SHP77 (cell line): Measurements from ENCODE around the gene CHD9.

Experiments
- DNase-seq, 2 experiments: peaks; one replicate each; lab custom pipeline; 2025; lab: John Stamatoyannopoulos, UW

CHD9 gene

DNA sequence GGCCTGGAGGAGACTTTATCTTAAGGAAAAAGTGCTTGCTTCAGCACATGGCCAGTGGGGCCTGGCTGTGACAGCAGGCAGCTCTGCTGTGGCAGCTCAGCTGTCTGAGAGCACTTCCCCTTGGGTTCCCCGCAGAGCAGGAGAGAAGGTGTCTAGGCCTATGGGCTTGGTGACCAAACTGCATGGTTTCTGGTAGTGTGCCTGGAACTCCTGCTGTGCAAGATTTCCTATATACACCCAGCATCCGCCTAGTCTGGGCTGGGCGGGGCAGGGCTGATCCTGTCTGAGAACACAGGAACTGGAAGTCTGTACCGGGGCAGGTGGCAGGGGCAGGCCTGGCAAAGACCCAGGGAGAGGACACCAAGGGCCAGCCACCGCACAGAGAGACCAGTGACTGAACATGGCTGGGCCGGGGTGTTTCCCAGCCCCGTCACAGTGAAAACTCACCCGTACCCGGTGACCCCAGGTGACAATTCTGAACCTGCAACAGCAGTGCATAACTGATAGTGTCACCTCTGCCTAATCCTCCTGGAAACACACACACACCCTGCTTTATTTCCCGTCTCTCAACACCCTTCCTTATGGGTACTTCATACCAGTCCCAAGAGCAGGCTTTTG lies 39.3 kb downstream of the CHD9 start:
- DNase-seq, result peak; percentile 40 to 76

DNA sequence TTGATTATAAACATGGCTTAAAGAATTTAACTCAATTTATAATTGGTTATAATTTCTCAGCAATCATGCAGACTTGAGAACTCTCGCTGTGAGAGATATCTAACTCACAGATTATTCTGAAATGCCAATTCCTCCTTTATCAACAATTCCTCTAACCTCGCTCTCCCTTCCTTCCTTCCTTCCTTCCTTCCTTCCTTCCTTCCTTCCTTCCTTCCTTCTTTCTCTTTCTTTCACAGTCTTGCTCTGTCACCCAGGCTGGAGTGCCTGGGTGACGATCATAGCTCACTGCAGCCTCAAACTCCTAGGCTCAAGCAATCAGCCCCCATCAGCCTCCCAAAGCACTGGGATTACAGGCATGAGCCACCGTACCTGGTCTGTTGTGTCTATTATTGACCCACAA lies 42.4 kb downstream of the CHD9 start:
- DNase-seq, result no peak

DNA sequence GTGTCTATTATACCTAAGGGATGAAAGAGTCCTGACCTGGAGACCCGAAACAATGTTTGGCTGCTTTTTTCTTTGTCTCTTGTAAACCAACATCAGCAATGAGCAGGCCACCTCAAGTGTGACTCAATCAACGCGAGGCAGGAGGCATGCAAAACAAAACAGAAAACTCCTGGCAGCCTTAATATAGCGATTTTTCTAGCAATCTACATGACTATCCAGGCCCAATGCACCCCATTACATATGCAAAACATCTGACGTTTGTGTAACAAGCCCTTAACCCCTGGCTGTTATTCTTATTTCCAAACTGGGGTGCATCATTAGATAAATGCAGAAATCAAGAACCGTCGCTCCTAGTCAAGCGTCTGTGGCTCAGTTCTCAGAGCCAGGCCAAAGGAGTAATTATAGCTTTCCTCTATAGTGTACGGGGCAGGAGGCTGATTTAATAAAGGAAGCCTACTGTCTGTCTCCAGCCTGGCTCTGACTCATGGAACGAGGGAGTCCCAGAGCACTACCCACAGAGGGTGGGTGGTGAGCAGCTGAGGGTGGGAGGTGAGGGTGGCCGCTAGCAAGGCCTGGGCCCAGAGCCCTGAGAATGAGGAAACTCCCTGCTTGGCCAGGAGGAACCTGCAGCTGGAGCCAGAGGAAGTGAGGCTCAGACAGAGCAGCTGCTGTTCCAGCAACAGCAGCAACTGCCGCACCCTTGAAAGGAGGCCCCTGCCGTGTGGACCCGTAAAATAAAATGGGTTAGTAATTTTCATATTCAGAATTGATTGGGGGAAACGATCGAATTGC lies 43.9 kb downstream of the CHD9 start:
- DNase-seq, result peak; percentile 78 to 80

DNA sequence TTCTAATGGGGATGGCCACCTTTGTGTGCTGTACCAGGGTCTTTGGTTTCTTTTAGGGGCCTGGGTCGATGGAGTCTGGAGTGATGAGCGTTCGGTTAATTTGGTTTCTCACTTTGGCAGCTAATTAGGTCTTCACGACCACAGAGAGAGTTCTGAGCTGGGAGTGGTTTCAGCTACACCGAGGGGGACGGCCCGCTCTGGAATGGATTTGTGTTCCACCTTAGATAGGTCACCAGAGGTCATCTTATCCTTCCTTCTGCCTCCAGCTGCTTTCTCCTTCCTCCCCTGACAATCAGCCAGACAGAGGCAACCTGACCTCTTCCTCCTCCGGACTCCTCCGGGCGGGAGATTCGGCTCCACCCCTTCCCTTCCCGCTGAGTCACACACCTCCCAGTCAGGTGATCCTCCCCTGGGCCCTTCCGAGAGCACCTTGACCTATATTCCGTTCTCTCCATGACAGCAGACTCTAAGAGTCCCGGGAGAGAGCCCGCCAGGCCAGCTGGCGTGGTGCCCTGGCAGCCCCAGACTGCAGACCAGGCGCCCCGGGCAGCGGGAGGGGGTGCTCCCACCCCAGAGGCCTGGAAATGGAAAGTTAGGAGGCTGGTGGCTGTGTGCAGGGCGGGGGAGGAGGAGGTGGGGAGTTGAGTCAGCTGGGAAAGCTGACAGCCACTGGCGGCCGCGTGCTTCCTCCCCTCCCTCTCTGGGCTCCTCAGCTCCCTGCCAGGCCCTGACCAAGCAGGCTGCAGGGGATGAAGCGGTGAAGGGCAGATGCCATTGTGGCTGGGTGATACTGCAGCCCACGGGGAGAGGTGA lies 44.7 kb downstream of the CHD9 start:
- peak; percentile 94 to 95 for DNase-seq

DNA sequence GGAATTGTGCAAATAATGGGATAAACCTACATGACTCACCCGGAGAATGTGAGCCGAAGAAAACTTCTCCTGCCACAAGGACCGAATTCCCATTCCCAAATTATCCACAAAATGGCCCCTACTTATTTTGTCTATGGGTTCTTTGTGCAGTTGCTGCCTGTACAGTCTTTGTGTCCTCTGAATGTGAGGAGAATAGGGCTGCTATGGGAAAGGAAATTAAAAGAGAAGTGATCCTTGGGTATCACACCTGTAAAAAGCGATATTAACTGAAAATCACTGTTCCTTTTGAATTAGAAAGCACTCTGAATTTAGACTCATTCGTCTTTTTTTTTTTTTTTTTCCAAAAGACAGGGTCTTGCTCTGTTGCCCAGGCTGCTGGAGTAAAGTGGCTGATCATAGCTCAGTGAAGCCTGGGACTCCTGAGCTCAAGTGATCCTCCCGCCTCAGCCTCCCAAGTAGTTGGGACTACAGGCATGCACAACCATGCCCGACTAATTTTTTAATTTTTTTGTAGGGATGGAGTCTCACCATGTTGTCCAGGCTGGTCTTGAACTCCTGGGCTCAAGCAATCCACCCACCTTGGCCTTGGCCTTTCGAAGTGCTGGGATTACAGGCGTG lies 45.4 kb downstream of the CHD9 start:
- no peak for DNase-seq

DNA sequence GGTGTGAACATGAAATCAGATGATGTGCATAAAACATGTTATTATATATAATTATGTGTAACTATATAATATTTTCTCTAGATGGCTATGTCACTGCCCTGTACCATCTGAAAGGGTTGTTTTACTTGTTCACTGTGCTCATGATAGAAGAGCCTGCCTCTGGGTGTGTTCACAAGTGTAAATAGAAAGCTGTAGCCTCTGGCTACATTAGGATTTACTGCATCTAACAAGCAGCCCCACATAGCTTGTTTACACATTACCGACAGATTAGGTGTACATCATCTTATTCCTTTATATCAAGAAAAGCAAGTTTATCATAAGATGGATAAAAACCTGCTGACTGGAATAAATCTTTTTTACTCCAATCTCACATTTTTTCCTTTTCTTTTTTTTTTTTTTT lies 46.1 kb downstream of the CHD9 start:
- DNase-seq, result no peak

DNA sequence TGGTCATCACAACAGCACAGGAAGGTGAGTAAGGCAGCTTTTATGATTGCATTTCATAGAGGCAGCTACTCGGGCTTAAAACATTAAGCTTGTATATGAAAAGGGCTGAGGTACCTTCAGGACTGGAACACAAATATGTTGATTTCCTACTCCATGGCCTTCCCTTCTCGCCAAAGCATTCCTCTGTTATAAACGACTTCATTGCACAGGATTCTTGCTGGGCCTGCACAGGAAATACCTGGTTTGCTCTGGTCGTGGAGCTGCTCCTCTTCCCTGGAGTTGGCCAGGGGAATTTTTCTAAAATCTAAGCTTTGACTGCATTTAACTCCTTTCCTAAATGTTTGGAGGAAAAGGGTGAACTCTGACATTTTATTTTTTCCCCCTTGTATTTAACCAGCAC lies 49.0 kb downstream of the CHD9 start:
- no peak for DNase-seq

DNA sequence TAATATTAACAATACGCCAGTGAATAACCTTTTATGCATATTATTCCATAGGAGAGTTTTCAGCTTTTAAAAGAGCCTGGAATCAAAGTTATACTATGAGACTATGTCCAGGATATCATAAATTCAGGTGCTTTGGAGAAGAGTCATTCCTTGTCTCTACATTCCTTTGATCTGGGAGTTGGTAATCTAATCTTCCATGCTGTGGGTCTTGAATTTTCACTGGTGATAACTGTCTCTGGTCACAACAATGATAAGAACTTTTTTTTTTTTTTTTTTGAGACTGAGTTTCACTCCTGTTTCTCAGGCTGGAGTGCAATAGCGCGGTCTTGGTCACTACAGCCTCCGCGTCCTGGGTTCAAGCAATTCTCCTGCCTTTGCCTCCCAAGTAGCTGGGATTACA lies 50.8 kb downstream of the CHD9 start:
- DNase-seq, result no peak

DNA sequence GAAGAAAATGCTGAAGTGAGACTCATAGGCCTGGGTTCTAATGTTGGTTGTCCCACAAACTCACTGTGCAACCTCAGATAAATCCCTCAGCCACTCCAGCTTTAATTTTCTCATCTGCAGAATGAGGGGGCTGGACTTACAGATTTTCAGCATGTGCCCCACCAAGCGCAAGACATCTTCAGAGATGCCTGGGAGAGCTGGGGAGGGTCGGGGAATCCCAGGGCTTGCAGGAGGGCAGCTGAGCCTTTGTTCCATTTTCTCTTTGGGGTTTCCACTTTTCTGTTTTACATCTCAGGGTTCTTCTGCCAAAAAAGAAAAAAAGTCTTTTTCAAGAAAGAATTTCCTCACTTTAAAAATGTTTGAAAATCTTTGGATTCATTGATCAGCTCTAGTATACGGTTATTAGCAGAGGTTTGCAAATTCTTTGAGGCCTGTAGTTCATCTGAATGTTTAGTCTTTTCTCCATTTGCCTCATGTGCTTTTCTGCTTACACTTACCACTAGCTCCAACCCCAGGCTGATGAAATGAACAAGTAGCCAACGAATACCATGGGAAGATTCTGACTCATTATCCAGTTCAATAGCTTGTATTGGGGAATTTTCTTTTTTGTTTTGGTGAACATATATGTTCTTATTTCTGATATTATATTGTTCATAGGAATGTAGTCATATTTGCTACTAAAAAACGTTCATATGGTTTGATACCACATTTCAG lies 56.4 kb downstream of the CHD9 start:
- no peak for DNase-seq

DNA sequence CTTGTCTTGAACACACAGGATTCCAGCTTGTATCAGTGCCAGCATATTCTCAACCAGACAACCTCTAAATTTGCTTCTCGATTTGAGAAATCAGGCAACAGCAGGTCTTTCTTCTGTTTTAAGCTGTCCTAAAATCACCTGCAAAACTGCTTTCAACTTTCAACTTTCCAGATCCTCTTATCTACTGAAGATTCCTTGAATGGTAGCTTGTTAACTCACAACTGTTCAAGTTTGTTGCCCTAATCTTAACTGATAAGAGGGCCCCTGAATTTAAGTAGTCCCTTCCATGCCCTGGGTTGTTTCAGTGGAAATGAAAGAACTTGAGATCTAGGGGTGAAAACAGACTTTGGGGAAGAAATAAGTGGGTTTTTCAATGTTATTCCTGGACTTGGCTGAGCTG lies 57.2 kb downstream of the CHD9 start:
- no peak for DNase-seq

DNA sequence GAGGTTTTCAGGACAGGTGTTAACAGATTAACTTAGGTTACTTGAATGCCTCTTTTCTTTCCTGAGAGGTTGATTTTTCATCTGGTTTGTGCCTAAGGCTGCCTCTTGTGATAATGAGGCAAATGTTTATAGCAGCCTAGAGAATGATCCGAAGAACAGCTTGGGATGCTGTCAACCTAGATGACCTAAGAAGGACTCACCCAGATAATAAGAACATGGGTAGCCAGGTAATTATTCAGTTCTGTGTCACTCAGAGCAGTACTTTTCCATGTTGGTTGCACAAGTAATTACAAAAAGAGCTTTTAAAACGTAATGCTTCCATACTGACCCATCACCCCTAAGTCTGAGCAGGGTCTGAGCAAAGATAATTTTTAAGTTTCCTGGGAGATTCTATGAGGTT lies 60.3 kb downstream of the CHD9 start:
- DNase-seq, result no peak

DNA sequence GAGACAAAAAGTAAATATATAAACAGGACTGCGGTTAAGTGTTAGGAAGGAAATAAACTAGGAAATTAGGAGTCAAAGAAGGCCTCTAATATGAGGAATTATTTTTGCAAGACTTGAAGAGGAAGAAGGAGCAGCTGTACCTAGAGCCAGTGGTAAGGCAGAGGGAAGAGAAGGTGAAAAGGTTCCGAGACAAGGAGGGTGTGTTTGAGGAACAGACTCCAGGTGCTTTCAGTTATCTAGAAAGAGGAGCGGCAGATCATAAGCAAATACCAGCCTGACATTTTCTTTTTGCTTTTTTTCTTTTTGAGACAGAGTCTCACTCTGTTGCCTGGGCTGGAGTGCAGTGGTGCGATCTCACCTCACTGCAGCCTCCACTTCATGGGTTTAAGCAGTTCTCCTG lies 61.0 kb downstream of the CHD9 start:
- no peak for DNase-seq

DNA sequence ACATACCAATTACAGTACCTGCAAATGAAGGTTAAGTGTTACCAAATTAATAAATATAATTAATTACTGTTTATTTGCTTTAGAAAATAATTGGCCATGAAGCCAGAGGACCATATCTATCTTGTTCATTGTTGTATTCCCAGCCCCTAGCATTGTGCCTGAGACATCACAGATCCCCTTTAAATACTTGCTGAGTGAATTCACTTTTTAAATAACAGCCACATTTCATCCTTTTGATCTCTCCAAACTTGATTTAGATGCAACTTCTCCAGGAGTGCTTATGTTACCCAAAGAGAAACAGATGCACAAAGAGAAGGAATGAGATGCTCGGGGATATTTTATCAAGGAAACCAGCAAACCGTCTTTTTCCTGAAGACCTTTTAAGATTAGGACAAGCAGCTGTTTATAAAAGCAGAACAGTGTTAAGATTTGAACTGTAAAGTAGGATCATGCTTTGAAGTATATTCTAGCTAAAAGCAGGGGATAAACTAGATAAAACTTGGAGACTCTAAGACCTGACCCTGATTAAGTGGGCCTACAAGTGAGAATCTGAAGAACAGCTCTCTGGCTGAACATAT lies 66.3 kb downstream of the CHD9 start:
- no peak for DNase-seq

DNA sequence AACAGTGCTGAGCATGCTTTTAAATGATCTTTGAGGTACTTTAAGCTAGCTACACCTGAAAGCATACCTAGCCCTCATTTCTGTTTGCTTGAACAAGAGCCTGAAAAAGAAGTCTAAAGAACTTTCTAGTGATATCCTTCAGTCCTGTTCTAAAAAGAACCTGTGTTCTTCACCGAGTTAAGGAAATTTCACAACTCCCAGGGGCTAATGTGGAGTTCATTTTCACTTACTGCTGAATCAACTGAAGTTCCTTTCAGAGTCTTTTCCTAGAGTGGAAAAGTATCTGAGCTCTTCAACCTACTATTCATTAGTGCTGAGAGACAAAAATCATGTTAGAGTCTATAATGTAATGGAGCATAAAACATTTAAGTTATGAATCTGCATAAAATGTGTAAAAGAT lies 66.9 kb downstream of the CHD9 start:
- DNase-seq, result no peak

DNA sequence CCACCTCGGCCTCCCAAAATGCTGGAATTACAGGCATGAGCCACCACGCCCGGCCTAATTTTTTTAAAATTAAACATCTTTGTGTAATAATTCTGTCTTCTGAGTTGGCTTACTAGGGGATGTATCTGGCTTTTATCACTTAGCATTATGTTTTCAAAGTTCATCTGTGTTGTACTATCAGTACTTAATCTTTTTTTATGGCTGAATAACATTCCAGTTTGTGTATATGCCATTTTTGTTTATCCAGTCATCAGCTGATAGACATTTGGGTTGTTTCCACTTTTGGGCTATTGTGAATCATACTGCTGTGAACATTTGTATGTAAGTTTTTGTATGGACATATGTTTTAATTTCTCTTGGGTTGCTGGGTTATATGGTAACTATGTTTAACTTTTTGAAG lies 69.0 kb downstream of the CHD9 start:
- DNase-seq, result no peak

DNA sequence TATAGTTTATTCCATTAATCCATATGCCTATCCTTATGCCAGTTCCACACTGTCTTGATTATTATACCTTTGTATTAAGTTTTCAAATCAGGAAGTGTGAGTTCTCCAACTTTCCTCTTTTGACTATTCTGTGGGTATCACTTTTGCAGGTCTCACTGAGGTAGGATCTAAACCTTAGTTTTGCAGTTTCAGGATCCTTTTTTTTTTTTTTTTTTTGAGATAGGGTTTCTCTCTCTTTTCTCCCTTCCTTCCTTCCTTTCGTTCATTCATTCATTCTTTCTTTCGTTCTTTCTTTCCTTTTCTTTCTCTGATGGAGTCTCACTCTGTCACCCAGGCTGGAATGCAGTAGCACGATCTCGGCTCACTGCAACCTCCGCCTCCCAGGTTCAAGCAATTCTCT lies 71.6 kb downstream of the CHD9 start:
- DNase-seq, result no peak

DNA sequence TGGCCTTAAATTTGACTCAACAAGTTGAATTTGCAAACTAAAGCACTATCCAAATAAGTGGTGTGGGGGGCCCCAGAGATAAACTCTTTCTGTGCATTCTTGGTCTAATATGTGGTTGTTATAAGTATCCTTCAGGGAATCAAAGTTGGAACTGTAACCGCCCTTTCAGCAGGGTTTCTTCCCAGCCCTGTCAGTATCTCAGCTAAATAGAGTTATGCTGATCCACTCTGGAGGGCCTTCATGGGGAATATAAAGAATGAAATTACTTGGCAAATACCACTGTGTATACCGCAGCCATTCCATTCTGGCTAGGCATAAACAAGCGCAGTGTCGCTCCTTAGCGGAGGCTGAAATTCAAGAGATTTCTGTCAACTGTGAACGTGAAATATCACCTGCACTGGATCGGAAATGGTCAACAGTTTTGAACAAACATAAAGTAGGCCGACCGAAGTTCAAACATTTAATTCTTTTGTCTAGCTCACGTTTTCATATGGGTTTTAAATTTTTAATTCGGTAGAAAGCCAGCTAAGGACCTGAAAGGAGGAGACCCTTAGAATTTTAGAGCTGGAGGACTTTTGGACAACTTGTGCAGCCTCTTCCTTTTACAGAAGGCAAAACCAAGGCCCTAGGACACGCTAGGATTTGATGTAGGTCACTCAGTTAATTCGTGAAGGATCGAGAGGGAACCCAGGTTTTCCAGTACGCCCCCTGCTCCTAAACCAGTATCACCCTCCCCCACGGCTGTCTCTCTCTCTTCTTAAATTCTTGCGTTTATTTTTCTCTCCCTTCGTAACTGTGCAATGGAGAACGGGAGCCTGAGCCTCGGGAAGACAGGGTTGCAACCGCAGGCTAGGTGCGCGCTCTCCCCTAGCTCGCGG lies 74.7 kb downstream of the CHD9 start:
- DNase-seq, result peak in 1 of 2 experiments; percentile 0

DNA sequence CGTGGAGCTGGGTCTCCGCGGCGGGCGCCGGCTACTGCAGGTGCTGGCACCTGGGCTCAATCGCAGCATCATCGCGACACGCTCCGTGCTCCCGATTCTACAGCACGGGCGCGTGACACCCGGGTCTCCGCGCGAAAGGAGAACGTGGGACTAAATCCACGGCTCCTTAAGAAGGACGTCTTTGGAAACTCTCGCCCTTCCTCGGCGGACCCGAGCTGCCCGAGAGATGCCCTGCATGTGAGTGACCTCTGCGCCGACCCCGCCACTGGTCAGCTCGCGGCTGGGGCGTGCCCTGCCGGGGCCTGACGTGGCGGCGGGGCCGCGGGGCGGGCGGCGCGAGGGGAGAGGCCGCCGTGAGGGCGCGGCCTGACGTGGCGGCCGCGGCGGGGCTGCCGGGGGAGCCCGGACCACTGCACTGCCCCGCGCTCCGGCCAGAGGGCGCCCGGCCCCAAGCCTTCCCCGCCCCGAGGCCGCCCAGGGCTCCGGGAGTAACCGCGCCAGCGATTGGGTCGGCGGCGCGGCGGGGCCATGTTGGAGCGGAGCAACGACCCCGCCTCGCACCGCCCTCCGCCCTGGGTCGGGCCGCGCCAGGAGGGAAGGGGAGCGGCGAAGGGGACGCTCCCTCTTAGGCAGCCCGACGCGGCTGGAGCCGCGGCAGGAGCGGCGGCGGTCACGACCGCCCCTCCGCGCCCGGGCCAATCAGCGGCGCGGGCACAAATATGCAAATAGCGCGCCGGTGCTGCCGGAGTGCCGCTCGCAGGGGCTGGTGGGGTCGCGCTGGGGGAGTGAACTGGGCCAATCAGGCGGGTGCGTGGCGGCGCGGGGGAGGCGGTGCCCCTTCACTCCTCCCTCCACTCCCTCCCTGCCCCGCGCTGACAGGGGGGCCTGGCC lies 75.6 kb downstream of the CHD9 start:
- DNase-seq, result peak; percentile 95 to 96

DNA sequence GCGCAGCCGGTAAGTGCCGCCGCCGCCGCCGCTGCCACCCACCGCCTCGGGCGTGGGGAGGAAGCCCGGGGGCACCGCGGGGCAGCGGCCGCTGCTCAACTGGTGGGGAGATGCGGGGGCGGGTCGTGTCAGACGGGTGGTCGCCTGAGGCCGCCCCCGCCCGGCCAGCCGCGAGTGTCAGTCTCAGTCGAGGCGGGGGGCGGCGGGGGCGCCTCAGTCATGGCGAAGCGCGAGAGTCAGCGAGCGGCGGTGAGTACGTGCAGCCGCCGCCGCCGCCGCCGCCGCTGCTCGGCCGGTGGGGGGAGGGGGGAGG lies 76.2 kb downstream of the CHD9 start:
- DNase-seq, result no peak
